Peyer's patch (tissue), 4 donors: ENCODE data around the gene COL20A1. TPM values are rescaled to one million over a fixed set of nuclear protein-coding genes. Genes with fewer than 3 reads are reported as not detected.

Experiments used
- DNase-seq, 3 donors: peaks; one replicate each; pipeline ENCODE4 v3.0.0-alpha.2; 2017 to 2019
- H3K27ac ChIP-seq, 4 donors: fragments of 200-600 bp; sonication (generic); one replicate each; pipeline ENCODE4 v1.5.1; 2016 to 2019
- H3K27me3 ChIP-seq, 2 donors: fragments of 200-600 bp; sonication (generic); one replicate each; pipeline ENCODE4 v1.5.1; 2019
- H3K36me3 ChIP-seq, 3 donors: fragments of 200-600 bp; sonication (generic); one replicate each; pipeline ENCODE4 v1.5.1; 2016 to 2019
- H3K4me1 ChIP-seq, 4 donors: fragments of 200-600 bp; sonication (generic); one replicate each; pipeline ENCODE4 v1.5.1; 2016 to 2019
- H3K4me3 ChIP-seq, 4 donors: fragments of 200-600 bp; sonication (generic); 1 replicate in 3 of 4; 2 replicates in 1 of 4; pipeline ENCODE4 v1.5.1; 2016 to 2019; ENCODE audit warnings: mild to moderate bottlenecking in 1 of 4
- H3K9me3 ChIP-seq, 4 donors: fragments of 200-600 bp; sonication (generic); one replicate each; pipeline ENCODE4 v1.5.1; 2016 to 2019; ENCODE audit warnings: mild to moderate bottlenecking in 1 of 4
- POLR2A ChIP-seq, 2 donors: fragments of 450-650 bp; IDR thresholded peaks; one replicate each; pipeline ENCODE4 v1.5.1; 2017; ENCODE audit warnings: antibody characterized with exemption in 2 of 2, mild to moderate bottlenecking in 2 of 2, moderate library complexity in 2 of 2
- total RNA-seq, 4 donors: library from RNA; depleted of rRNA; stranded (reverse); fragments of >200 nt; gene quantifications; one replicate each; pipeline ENCODE4 v1.1.0, GENCODE V29; 2016
- TF ChIP-seq, protein P1 (sequence below), 6 experiments: fragments of 450-650 bp in 4 of 6; fragments of 200-600 bp in 2 of 6; sonication (generic) in 1 of 6; IDR thresholded peaks; one replicate each; pipeline ENCODE4 v1.5.1; 2017 to 2019; ENCODE audit warnings: antibody characterized with exemption in 6 of 6, mild to moderate bottlenecking in 3 of 6, moderate library complexity in 1 of 6

COL20A1 gene
- total RNA-seq, 4 donors from 2014 or later = not detected

DNA sequence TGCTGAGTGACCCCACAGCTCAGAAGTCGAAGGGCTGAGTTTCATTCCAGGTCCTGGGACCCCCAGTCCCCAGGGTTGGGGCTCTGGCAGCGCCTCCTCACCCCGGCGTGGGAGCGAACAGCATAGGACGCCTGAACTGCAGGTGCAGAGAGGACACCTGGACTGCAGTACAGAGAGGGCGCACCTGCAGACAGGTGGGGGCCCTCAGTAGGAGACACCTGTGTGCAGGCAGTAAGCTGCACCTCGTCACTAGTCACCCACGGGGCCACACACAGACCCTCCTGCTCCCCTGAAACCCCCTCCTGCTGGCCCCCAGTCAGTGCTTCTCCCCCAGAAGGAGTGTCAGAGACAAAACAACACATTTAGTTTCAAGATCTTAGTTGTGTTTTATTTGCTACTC lies 30.1 kb upstream of the COL20A1 start:
- Histone ChIP-seq H3K9me3 (no peaks in the 10 kb centered on the region), H3K36me3 (no peaks in the 10 kb centered on the region), H3K4me3 (no peak overlapping the region), H3K4me1 (no peaks in the 10 kb centered on the region), H3K27me3 (no peaks in the 10 kb centered on the region), H3K27ac (no peak overlapping the region)
- DNase-seq = no peak
- no peak for TF ChIP-seq POLR2A (IDR thresholded peaks at IDR 0.05)
- TF ChIP-seq, protein P1, sequence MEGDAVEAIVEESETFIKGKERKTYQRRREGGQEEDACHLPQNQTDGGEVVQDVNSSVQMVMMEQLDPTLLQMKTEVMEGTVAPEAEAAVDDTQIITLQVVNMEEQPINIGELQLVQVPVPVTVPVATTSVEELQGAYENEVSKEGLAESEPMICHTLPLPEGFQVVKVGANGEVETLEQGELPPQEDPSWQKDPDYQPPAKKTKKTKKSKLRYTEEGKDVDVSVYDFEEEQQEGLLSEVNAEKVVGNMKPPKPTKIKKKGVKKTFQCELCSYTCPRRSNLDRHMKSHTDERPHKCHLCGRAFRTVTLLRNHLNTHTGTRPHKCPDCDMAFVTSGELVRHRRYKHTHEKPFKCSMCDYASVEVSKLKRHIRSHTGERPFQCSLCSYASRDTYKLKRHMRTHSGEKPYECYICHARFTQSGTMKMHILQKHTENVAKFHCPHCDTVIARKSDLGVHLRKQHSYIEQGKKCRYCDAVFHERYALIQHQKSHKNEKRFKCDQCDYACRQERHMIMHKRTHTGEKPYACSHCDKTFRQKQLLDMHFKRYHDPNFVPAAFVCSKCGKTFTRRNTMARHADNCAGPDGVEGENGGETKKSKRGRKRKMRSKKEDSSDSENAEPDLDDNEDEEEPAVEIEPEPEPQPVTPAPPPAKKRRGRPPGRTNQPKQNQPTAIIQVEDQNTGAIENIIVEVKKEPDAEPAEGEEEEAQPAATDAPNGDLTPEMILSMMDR (IDR thresholded peaks at IDR 0.05) = no peak

DNA sequence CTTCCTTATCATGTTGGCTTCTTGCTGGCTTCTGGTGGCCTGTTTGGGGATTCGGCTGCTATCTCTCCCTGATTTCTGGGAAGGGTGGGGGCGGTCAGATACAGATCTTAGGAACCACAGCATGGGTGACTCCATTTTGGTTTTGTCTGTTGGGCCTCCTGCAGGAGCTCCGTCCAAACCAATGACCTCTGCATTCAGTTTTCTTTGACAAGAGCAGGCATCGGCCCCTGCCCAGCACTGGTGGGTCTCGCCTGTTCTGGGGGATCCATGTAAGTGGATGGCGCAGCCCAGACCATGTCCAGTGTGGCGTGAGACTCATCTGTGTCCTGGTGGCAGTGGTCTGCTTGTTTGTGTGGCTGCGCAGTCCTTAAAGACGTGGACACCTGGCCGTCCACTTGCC lies 29.0 kb upstream of the COL20A1 start:
- Histone ChIP-seq H3K4me1 (no peaks in the 10 kb centered on the region), H3K9me3 (no peaks in the 10 kb centered on the region), H3K27me3 (no peaks in the 10 kb centered on the region), H3K4me3 (no peak overlapping the region), H3K27ac (no peak overlapping the region), H3K36me3 (no peaks in the 10 kb centered on the region)
- TF ChIP-seq POLR2A (IDR thresholded peaks at IDR 0.05) = no peak
- TF ChIP-seq, protein P1 (IDR thresholded peaks at IDR 0.05) = no peak
- no peak for DNase-seq

DNA sequence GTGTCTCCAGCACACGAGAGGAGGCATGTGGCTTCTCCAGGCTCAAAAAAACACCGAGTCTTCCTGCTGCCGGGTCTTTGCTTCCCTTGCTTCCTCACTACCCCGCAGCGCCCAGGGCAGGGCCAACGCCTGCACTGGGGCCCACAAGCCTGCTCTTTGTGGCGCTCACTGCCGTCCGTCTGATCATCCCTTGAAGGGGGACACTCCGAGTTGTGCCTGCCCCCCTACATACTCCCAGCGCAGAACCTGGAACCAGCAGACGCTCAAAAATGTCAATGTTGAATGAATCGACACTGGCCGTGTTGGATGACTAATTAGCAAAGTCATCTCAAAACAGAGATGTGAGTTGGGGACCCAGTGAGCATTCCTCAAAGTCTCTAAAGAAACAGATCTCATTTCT lies 28.5 kb upstream of the COL20A1 start:
- Histone ChIP-seq H3K36me3 (no peaks in the 10 kb centered on the region), H3K9me3 (no peaks in the 10 kb centered on the region), H3K27me3 (no peaks in the 10 kb centered on the region)

DNA sequence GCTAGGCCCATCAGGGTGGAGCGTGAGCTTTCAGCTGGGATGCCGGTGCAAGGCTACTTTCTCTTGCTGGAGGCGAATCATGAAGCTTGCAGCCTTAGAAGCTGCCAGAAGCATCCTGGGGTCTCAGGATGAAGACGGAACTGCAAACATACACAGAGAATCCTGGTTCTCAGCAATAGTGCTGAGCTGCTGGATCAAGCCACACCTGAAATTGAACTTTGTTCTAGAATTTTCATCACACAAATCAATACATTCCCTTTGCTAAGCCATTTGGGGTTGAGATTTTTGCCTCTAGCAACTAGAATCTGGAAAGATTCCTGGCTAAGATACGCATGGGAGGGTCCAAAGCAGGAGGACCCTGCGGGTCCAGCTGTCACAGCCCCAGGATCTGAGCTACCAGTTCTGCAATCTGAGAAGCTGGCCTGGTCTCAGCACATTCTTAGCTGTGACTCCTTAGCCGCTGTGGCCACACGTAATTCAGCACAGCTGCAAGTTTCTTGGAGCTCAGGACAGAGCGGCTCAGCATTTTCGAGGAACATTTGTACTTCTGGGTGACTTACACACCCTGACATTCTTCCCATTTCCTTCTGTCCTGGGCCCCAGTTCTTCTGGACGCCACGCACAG lies 27.0 kb upstream of the COL20A1 start:
- Histone ChIP-seq H3K9me3 (no peaks in the 10 kb centered on the region), H3K27me3 (no peaks in the 10 kb centered on the region), H3K27ac (no peak overlapping the region), H3K36me3 (no peaks in the 10 kb centered on the region), H3K4me1 (no peaks in the 10 kb centered on the region), H3K4me3 (no peak overlapping the region)
- TF ChIP-seq, protein P1 (IDR thresholded peaks at IDR 0.05) = no peak
- TF ChIP-seq POLR2A (IDR thresholded peaks at IDR 0.05) = no peak
- DNase-seq = no peak

More for the DNA sequence above, 28.5 kb upstream of the COL20A1 start:
- Histone ChIP-seq H3K4me1 (no peaks in the 10 kb centered on the region), H3K27ac (no peak overlapping the region), H3K4me3 (no peak overlapping the region)
- DNase-seq = no peak
- TF ChIP-seq, protein P1 (IDR thresholded peaks at IDR 0.05) = no peak
- no peak for TF ChIP-seq POLR2A (IDR thresholded peaks at IDR 0.05)

DNA sequence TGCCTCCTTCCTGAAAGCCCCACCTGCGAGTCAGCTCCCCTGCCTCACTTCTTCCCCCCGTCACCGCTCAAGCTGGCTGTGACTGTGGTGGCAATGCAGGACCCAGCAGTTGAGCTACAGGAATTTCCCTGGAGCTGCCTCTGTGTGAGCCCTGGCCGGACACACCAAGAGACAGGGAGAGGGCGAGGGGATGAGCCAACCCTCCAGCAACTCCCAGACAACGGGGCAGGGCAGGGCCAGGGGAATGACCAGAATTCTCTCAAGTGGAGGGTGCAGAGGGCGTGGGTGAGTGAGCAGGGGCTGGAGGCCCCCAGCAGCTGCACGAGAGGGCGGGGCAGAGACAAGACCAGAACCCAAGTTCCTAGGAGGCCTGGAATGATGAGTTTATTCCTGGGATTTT lies 25.3 kb upstream of the COL20A1 start:
- no peak for DNase-seq
- H3K36me3 ChIP-seq = no peaks in the 10 kb centered on the region
- no peaks in the 10 kb centered on the region for H3K9me3 ChIP-seq
- TF ChIP-seq, protein P1 (IDR thresholded peaks at IDR 0.05) = no peak
- no peak for TF ChIP-seq POLR2A (IDR thresholded peaks at IDR 0.05)
- H3K4me3 ChIP-seq = no peak overlapping the region
- peaks cover 0 to 7% (median 4%) of the 10 kb centered on the region in 4 donors for H3K4me1 ChIP-seq
- no peaks in the 10 kb centered on the region for H3K27me3 ChIP-seq
- H3K27ac ChIP-seq = no peak overlapping the region

DNA sequence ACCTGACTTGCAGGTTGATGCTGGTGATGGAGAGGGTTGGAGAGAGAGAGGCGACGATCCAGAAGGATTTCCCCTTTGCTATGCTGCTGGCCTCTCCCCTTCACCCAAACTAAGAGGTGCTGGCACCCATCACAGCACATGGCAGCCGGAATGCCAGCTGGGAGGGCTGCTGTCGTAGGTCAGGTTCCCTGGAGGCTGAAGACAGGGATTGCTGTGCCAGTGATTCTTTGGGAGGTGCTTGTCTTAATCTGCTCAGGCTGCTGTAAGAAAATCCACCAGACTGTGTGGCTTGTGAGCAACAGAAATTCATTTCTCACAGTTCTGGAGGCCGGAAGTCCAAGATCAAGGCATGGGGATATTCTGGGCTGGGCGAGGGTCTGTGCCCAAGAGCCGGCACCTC lies 24.7 kb upstream of the COL20A1 start:
- no peaks in the 10 kb centered on the region for H3K27me3 ChIP-seq
- no peak for TF ChIP-seq POLR2A (IDR thresholded peaks at IDR 0.05)
- TF ChIP-seq, protein P1 (IDR thresholded peaks at IDR 0.05) = no peak
- no peaks in the 10 kb centered on the region for H3K36me3 ChIP-seq
- no peaks in the 10 kb centered on the region for H3K9me3 ChIP-seq
- H3K27ac ChIP-seq = no peak overlapping the region
- H3K4me3 ChIP-seq = no peak overlapping the region
- no peak for DNase-seq
- peaks cover 0 to 10% (median 4%) of the 10 kb centered on the region in 4 donors for H3K4me1 ChIP-seq
